ENCODE measurements around the gene EFL1. TPM values are rescaled to one million over a fixed set of nuclear protein-coding genes. Genes with fewer than 3 reads are reported as not detected.
A peak's percentile ranks its signal among the peaks of the same experiment; 100 is the strongest.

The EFL1 gene
- total and polyA plus RNA-seq, 2 experiments from 2014 or later: 15.4 to 46.4 TPM

DNA sequence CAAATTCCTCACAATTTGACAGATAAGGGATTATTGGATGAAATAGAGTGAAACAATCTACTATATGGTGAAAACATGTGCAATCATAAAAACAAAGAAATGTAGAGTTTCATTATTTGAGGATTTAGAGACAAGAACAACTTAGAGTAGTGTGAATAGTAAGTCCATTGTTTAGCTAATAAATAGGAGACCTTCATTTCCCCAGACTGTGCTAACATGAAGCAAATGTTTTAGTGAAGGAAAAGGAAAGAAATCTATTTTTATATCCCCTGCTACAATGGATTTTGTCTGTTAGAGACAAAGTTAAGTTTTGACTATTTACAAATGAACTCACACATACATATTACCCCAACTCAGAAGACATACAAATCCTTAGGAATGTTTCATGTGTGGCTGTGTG is 77.8 kb downstream of the EFL1 start:
- H3K4me1 ChIP-seq (ENCODE audit: insufficient read depth): 0 out of 2 replicates have a peak, but pooled peaks cover 7% of the 10 kb centered on the region
- no peaks in the 10 kb centered on the region for H3K36me3 ChIP-seq (ENCODE audit: insufficient read depth)
- Mint-ChIP-seq H3K27ac (no peak overlapping the region), H3K36me3 (ENCODE audit: low read depth) (no peaks in the 10 kb centered on the region), H3K4me1 (peaks cover 16% of the 10 kb centered on the region; the same call in 2 of the 3 replicates), H3K4me3 (no peak overlapping the region), H3K9me3 (no peaks in the 10 kb centered on the region), H3K27me3 (ENCODE audit: insufficient read depth, low read depth, poor library complexity) (peaks cover 1% of the 10 kb centered on the region)
- no peak overlapping the region for H3K27ac ChIP-seq (ENCODE audit: low read depth)
- H3K27me3 ChIP-seq (ENCODE audit: insufficient read depth): no peaks in the 10 kb centered on the region
- no peaks in the 10 kb centered on the region for H3K9me2 ChIP-seq (ENCODE audit: insufficient read depth)
- H3K4me2 ChIP-seq: no peak overlapping the region
- no peak for TF ChIP-seq STAT1 (IDR thresholded peaks at IDR 0.05; ENCODE audit: unreplicated experiment)
- no peak for TF ChIP-seq ZNF114 (CRISPR knock-in tag; IDR thresholded peaks at IDR 0.05)
- no peak for TF ChIP-seq REST (IDR thresholded peaks at IDR 0.05; ENCODE audit: unreplicated experiment)
- no peak for TF ChIP-seq NANOG (IDR thresholded peaks at IDR 0.05; ENCODE audit: borderline replicate concordance)
- no peaks in the 10 kb centered on the region for H3K79me2 ChIP-seq (replicated peaks; ENCODE audit: insufficient read depth)
- DNase-seq (ENCODE audit: low spot score) (no peak), ATAC-seq (no peak)
- H4K20me1 ChIP-seq (replicated peaks; ENCODE audit: insufficient read depth): 0 out of 2 replicates have a peak, but pooled peaks cover 3% of the 10 kb centered on the region
- H2AFZ ChIP-seq: no peak overlapping the region
- no peak overlapping the region for H3K4me3 ChIP-seq
- no peaks in the 10 kb centered on the region for H3F3A ChIP-seq (replicated peaks; ENCODE audit: low read depth)

DNA sequence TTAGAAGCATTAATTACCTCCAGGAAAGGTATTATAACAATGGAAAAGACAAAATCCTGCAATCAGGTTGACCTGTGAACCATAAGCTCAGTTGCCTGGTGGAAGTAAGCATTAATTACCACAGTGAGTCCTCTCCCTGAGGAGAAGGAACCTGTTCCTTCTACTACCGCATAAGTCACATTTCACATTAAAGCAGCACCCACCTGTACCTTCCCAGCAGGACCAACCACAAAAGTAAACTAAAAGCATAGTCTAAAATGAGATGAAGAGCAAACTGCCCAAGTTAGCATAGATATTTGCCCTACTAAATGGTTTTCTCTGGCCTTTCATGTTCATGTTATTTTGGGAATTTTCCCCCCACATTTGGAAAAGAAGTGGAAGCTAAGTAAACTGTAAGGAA is 78.2 kb downstream of the EFL1 start:
- DNase-seq (ENCODE audit: low spot score) (no peak), ATAC-seq (peak; percentile 26; the same call in 2 of the 3 replicates)
- H3K36me3 ChIP-seq (ENCODE audit: insufficient read depth): no peaks in the 10 kb centered on the region
- no peaks in the 10 kb centered on the region for H3K79me2 ChIP-seq (replicated peaks; ENCODE audit: insufficient read depth)
- H3K4me1 ChIP-seq (ENCODE audit: insufficient read depth): 0 out of 2 replicates have a peak, but pooled peaks cover 7% of the 10 kb centered on the region
- H3K9me2 ChIP-seq (ENCODE audit: insufficient read depth): no peaks in the 10 kb centered on the region
- no peak for TF ChIP-seq POLR2AphosphoS5 (IDR thresholded peaks at IDR 0.05; ENCODE audit: low read depth)
- no peak for TF ChIP-seq EZH2phosphoT487 (IDR thresholded peaks at IDR 0.05; ENCODE audit: unreplicated experiment)
- TF ChIP-seq STAT1 (IDR thresholded peaks at IDR 0.05; ENCODE audit: unreplicated experiment): no peak
- TF ChIP-seq ZNF331 (CRISPR knock-in tag; IDR thresholded peaks at IDR 0.05; ENCODE audit: low read depth): no peak
- TF ChIP-seq ZNF114 (CRISPR knock-in tag; IDR thresholded peaks at IDR 0.05): no peak
- no peak for TF ChIP-seq CREB1 (CRISPR knock-in tag; IDR thresholded peaks at IDR 0.05; ENCODE audit: low read depth)
- no peak for TF ChIP-seq JUNB (IDR thresholded peaks at IDR 0.05; ENCODE audit: unreplicated experiment)
- 0 out of 2 replicates have a peak, but pooled peaks cover 3% of the 10 kb centered on the region for H4K20me1 ChIP-seq (replicated peaks; ENCODE audit: insufficient read depth)
- H3K27ac ChIP-seq (ENCODE audit: low read depth): no peak overlapping the region; the same call in 1 of the 2 replicates
- Mint-ChIP-seq H3K9me3 (no peaks in the 10 kb centered on the region), H3K4me3 (no peak overlapping the region), H3K4me1 (peaks cover 16% of the 10 kb centered on the region; the same call in 2 of the 3 replicates), H3K27me3 (ENCODE audit: insufficient read depth, low read depth, poor library complexity) (peaks cover 1% of the 10 kb centered on the region), H3K27ac (no peak overlapping the region), H3K36me3 (ENCODE audit: low read depth) (no peaks in the 10 kb centered on the region)
- H3K27me3 ChIP-seq (ENCODE audit: insufficient read depth): no peaks in the 10 kb centered on the region
- H3K4me3 ChIP-seq: no peak overlapping the region
- no peak overlapping the region for H2AFZ ChIP-seq
- H3K4me2 ChIP-seq: no peak overlapping the region
- no peaks in the 10 kb centered on the region for H3F3A ChIP-seq (replicated peaks; ENCODE audit: low read depth)

Measured in GM23338 (cell line).